ENCODE results near the gene SH2D3C. TPM values are rescaled to one million over a fixed set of nuclear protein-coding genes. Genes with fewer than 3 reads are reported as not detected.

SH2D3C gene
- total and polyA plus RNA-seq, 2 of the 4 experiments (the other 2 are of a cell fraction): under 0.01 to 0.24 TPM

DNA sequence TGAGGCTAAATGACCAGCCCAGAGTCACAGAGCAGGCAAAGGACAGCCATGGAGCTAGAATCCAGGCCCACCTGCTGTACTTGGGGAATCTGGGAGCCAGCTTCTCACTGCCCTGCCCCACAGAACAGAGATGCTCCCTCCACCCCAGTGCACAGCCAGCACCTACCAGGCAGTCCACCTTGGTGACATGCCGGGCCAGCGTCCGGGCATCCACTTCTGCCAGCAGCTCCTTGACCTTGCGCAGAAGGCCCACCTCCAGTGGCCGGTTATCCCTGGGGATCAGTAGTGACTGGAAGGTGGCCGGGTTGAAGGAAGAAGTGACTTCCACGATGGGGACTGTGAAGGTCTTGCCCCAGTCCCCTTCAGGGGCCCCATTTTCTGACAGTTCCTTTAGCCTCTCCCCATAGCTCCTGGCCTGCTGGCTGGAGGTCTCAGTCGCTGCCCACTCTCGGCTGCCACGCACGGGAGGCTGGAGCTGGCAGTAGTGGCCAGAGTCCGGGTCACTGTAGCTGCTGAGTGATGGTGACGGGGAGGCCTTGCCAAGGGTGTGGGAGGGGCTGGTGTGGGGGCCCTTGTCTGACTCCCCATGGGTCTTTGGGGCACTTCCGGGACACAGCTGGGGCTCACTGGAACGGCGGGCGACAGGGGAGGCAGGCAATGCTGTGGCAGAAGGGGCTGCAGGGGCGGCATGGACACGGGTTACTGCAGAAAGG, 33.9 kb downstream of the SH2D3C start (continued):
- TF ChIP-seq MXI1 (IDR thresholded peaks at IDR 0.05; ENCODE audit: borderline replicate concordance, low read depth, low read length): no peak

DNA sequence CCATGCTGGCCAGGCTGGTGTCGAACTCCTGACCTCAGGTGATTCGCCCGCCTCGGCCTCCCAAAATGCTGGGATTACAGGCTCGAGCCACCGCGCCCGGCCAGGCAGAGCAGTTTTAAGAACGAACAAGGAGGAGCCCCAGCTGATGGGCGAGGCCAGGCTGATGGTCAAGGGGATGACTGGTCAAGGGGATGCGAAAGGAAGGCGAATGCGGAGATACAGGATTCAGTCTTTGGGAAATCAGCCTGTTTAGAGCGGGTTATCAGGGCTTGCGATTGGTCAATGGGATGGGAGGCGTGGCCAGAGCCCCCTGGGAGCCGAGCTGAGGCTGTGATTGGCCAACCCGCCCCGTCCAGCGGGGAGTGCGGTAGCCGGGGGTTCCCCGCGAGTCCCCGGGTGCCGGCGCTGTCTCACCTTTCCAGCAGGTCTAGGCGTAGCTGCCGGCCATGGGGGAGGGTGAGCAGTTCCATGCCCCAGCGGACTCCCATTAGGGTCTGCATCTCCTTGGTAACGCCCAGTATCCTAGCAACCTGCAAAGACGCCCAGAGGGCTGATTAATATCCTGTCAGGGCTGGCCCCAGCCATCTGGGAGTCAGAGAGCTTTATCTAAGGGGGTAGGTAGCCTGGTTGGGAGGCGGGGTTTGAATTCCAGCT, 35.9 kb downstream of the SH2D3C start:
- no peak overlapping the region for H2BK20ac ChIP-seq (ENCODE audit: low read depth, low read length)
- peaks cover 19% of the 10 kb centered on the region for H3K27me3 ChIP-seq (ENCODE audit: control insufficient read depth, insufficient read depth, low read length)
- ATAC-seq (ENCODE audit: low read depth) (peak; percentile 72), DNase-seq (peak; percentile 62)
- no peak overlapping the region for H4K8ac ChIP-seq (ENCODE audit: low read depth in 2 of 2, low read length in 2 of 2)
- POLR2A ChIA-PET (ENCODE audit: unreplicated experiment): no interaction called here
- WGBS, 2 experiments (ENCODE audit: extremely low coverage in 2 of 2, insufficient read length in 1 of 2): 25% methylated on average over 11 of the region's 33 CpGs; no CpG with 5 or more reads in 1 of the 2 experiments
- H3K9me3 ChIP-seq (ENCODE audit: control insufficient read depth, insufficient read depth, low read length): no peaks in the 10 kb centered on the region
- H4K91ac ChIP-seq (ENCODE audit: insufficient read depth, low read depth, low read length): no peak overlapping the region
- peak overlapping the region; percentile 18; the same call in 1 of the 2 replicates for H3K4me3 ChIP-seq (ENCODE audit: insufficient read depth, low read depth, low read length)
- no peak overlapping the region for H4K5ac ChIP-seq (ENCODE audit: low read depth, low read length)
- H2BK5ac ChIP-seq (ENCODE audit: low read depth, low read length, poor library complexity, severe bottlenecking): no peak overlapping the region
- no peak overlapping the region for H2AK5ac ChIP-seq (ENCODE audit: low read depth, low read length)
- no peak overlapping the region for H3K56ac ChIP-seq (ENCODE audit: extremely low read depth, insufficient read depth, low read length)
- dilution Hi-C loops (cut with HindIII; ENCODE audit: low sequenced_read_pairs, unreplicated experiment) (no loop called here), in situ Hi-C loops (cut with MboI; ENCODE audit: low sequenced_read_pairs) (no loop called here), intact Hi-C loops (cut with micrococcal nuclease) (loop anchor here (5.0 kb wide), 1 partner anchor 375 kb away; no protein-coding TSS in a partner anchor)
- CTCF ChIA-PET: no interaction called here
- no peak overlapping the region for H3K4ac ChIP-seq (ENCODE audit: low read depth, low read length)
- no peak overlapping the region for H3K27ac ChIP-seq (ENCODE audit: insufficient read depth, low read length)
- H3K4me1 ChIP-seq (ENCODE audit: control insufficient read depth, insufficient read depth, low read length): no peaks in the 10 kb centered on the region
- H2AFZ ChIP-seq (replicated peaks; ENCODE audit: low read length, poor library complexity): peak overlapping the region; percentile 84
- no peak overlapping the region for H2BK15ac ChIP-seq (ENCODE audit: low read depth, low read length)
- no peak overlapping the region for H3K18ac ChIP-seq (ENCODE audit: low read depth, low read length)
- TF ChIP-seq RFX5 (IDR thresholded peaks at IDR 0.05; ENCODE audit: low read depth, low read length) (no peak), POLR2A (IDR thresholded peaks at IDR 0.05; ENCODE audit: low read depth, low read length) (no peak), CEBPB (IDR thresholded peaks at IDR 0.05; ENCODE audit: low read depth, low read length) (0 out of 2 replicates have a peak, but pooled peaks have one; percentile 6), CHD1 (IDR thresholded peaks at IDR 0.05; ENCODE audit: low read depth, low read length) (no peak)
- H3K9ac ChIP-seq (ENCODE audit: low read depth, low read length): no peak overlapping the region
- no peak overlapping the region for H3K23ac ChIP-seq (ENCODE audit: low read depth, low read length)
- H3K79me1 ChIP-seq (ENCODE audit: low read depth in 1 of 2, low read length in 2 of 2): no peaks in the 10 kb centered on the region
- peak overlapping the region; percentile 50 for H3K4me2 ChIP-seq (ENCODE audit: low read depth, low read length)
- no peak overlapping the region for H3K14ac ChIP-seq (replicated peaks; ENCODE audit: low read depth, low read length)
- H4K20me1 ChIP-seq (ENCODE audit: insufficient read depth, low read length): peaks cover 7% of the 10 kb centered on the region; the same call in 1 of the 2 replicates
- 0 out of 2 replicates have a peak, but pooled peaks cover 5% of the 10 kb centered on the region for H3K9me1 ChIP-seq (ENCODE audit: insufficient read depth, low read length)
- no peak overlapping the region for H2AK9ac ChIP-seq (replicated peaks; ENCODE audit: low read depth, low read length, poor library complexity)
- no peak overlapping the region for H2BK120ac ChIP-seq (ENCODE audit: low read depth, low read length)
- no peaks in the 10 kb centered on the region for H3K36me3 ChIP-seq (ENCODE audit: control insufficient read depth, insufficient read depth, low read length)
- no TSS peak for BruUV-seq (replicated peaks)

Measured in IMR-90 (cell line).